Ishikawa (cell line): Measurements from ENCODE around the gene DPEP1.

Experiments
- CEBPB ChIP-seq: IDR thresholded peaks from 2 replicates; pipeline ENCODE4 v1.6.1; 2012
- CREB1 ChIP-seq: IDR thresholded peaks from 2 replicates; pipeline ENCODE4 v1.6.1; 2012; ENCODE audit warnings: low read depth
- EGR1 ChIP-seq: IDR thresholded peaks from 2 replicates; pipeline ENCODE4 v1.6.1; 2012
- EP300 ChIP-seq: IDR thresholded peaks from 2 replicates; pipeline ENCODE4 v1.6.1; 2012; ENCODE audit warnings: borderline replicate concordance
- FOXM1 ChIP-seq: IDR thresholded peaks from 2 replicates; pipeline ENCODE4 v1.6.1; 2012; ENCODE audit warnings: low read depth, borderline replicate concordance
- MAX ChIP-seq: IDR thresholded peaks from 2 replicates; pipeline ENCODE4 v1.6.1; 2012
- NFIC ChIP-seq: IDR thresholded peaks from 2 replicates; pipeline ENCODE4 v1.6.1; 2012
- RAD21 ChIP-seq: IDR thresholded peaks from 2 replicates; pipeline ENCODE4 v1.6.1; 2012; ENCODE audit warnings: low read depth
- REST ChIP-seq: IDR thresholded peaks from 2 replicates; pipeline ENCODE4 v1.6.1; 2012; ENCODE audit warnings: low read depth, mild to moderate bottlenecking
- TAF1 ChIP-seq: IDR thresholded peaks from 2 replicates; pipeline ENCODE4 v1.6.1; 2012; ENCODE audit warnings: low read depth, mild to moderate bottlenecking
- USF1 ChIP-seq: IDR thresholded peaks from 2 replicates; pipeline ENCODE4 v1.6.1; 2012
- YY1 ChIP-seq: IDR thresholded peaks from 2 replicates; pipeline ENCODE4 v1.6.1; 2012; ENCODE audit warnings: low read depth
- ZBTB7A ChIP-seq: IDR thresholded peaks from 2 replicates; pipeline ENCODE4 v1.6.1; 2012; ENCODE audit warnings: low read depth

GRCh38 chr16:89602952-89603590 lies 10.4 kb upstream of the DPEP1 start:
- TF ChIP-seq REST: no peak
- no peak for TF ChIP-seq FOXM1
- TF ChIP-seq EGR1: no peak
- no peak for TF ChIP-seq CREB1
- TF ChIP-seq EP300: no peak
- TF ChIP-seq NFIC: no peak
- no peak for TF ChIP-seq RAD21
- no peak for TF ChIP-seq USF1
- TF ChIP-seq MAX: no peak
- no peak for TF ChIP-seq TAF1
- no peak for TF ChIP-seq CEBPB
- no peak for TF ChIP-seq ZBTB7A
- no peak for TF ChIP-seq YY1
